Tibial nerve (tissue), 4 donors: ENCODE data around the gene TGFB3. TPM values are rescaled to one million over a fixed set of nuclear protein-coding genes. Genes with fewer than 3 reads are reported as not detected.

Experiments
- DNase-seq, 2 donors: peaks; one replicate each; pipeline ENCODE4 v3.0.0-alpha.2; 2019; ENCODE audit warnings: low spot score in 2 of 2
- H3K27ac ChIP-seq, 4 donors: fragments of 200-600 bp; sonication (generic) in 3 of 4; one replicate each; pipeline ENCODE4 v1.5.1; 2017 to 2019; ENCODE audit warnings: mild to moderate bottlenecking in 1 of 4
- H3K27me3 ChIP-seq, 2 donors: fragments of 200-600 bp; sonication (generic) in 1 of 2; one replicate each; pipeline versions ENCODE4 v1.5.1 to v1.6.0; 2017 to 2019
- H3K36me3 ChIP-seq, 3 donors: fragments of 200-600 bp; sonication (generic); one replicate each; pipeline ENCODE4 v1.5.1; 2018 to 2019
- H3K4me1 ChIP-seq, 4 donors: fragments of 200-600 bp; sonication (generic) in 3 of 4; one replicate each; pipeline ENCODE4 v1.5.1; 2017 to 2019
- H3K4me3 ChIP-seq, 4 donors: fragments of 200-600 bp; sonication (generic) in 3 of 4; one replicate each; pipeline ENCODE4 v1.5.1; 2017 to 2019; ENCODE audit warnings: mild to moderate bottlenecking in 1 of 4, moderate library complexity in 1 of 4
- H3K9me3 ChIP-seq, 4 donors: fragments of 200-600 bp; sonication (generic) in 3 of 4; one replicate each; pipeline ENCODE4 v1.5.1; 2017 to 2019
- CTCF ChIP-seq, 5 experiments: fragments of 200-600 bp in 3 of 5; fragments of 450-650 bp in 2 of 5; sonication (generic) in 3 of 5; IDR thresholded peaks; one replicate each; pipeline ENCODE4 v1.5.1; 2016 to 2019; ENCODE audit warnings: antibody characterized with exemption in 5 of 5, mild to moderate bottlenecking in 3 of 5, moderate library complexity in 2 of 5
- EP300 ChIP-seq, 2 donors: sonication (generic); formaldehyde crosslinking; IDR thresholded peaks; one replicate each; pipeline ENCODE4 v1.6.1; 2017; ENCODE audit warnings: antibody characterized with exemption in 2 of 2, mild to moderate bottlenecking in 1 of 2
- POLR2A ChIP-seq, 2 donors: fragments of 450-650 bp; IDR thresholded peaks; one replicate each; pipeline ENCODE4 v1.6.1; 2017; ENCODE audit warnings: antibody characterized with exemption in 2 of 2, mild to moderate bottlenecking in 2 of 2, moderate library complexity in 2 of 2
- WGBS, 2 donors: methylation state at CpG; one replicate each; pipeline ENCODE4 v1.1.5; 2018; 5-methylcytosine and 5-hydroxymethylcytosine counted together
- total RNA-seq, 4 donors: library from RNA; depleted of rRNA; stranded (reverse); fragments of >200 nt; gene quantifications; one replicate each; pipeline ENCODE4 v1.1.0, GENCODE V29; 2016

Gene TGFB3
- total RNA-seq, 4 donors from 2014 or later: 3.1 to 10.0 (median 5.6) TPM

- H3K4me3 ChIP-seq: no peak overlapping the region
- peak in 1 of 2 donors; percentile 65 for DNase-seq
- H3K9me3 ChIP-seq: no peaks in the 10 kb centered on the region
- no peaks in the 10 kb centered on the region for H3K27me3 ChIP-seq
- peaks cover 0 to 39% (median 2%) of the 10 kb centered on the region in 4 donors for H3K4me1 ChIP-seq
- peaks cover 0 to 35% (median 0%) of the 10 kb centered on the region in 3 donors for H3K36me3 ChIP-seq
- no peak for TF ChIP-seq CTCF (IDR thresholded peaks at IDR 0.05)
- TF ChIP-seq EP300 (IDR thresholded peaks at IDR 0.05): peak; percentile 64 to 81
- no peak for TF ChIP-seq POLR2A (IDR thresholded peaks at IDR 0.05)
- 63 to 68% methylated on average over 6 of the region's 6 CpGs for WGBS, 2 donors
- H3K27ac ChIP-seq: peak overlapping the region in 3 of 4 donors; percentile 31 to 67 (median 62)
Observed at GRCh38 chr14:75989134-75989533, 7.3 kb upstream of the TGFB3 start.

DNA sequence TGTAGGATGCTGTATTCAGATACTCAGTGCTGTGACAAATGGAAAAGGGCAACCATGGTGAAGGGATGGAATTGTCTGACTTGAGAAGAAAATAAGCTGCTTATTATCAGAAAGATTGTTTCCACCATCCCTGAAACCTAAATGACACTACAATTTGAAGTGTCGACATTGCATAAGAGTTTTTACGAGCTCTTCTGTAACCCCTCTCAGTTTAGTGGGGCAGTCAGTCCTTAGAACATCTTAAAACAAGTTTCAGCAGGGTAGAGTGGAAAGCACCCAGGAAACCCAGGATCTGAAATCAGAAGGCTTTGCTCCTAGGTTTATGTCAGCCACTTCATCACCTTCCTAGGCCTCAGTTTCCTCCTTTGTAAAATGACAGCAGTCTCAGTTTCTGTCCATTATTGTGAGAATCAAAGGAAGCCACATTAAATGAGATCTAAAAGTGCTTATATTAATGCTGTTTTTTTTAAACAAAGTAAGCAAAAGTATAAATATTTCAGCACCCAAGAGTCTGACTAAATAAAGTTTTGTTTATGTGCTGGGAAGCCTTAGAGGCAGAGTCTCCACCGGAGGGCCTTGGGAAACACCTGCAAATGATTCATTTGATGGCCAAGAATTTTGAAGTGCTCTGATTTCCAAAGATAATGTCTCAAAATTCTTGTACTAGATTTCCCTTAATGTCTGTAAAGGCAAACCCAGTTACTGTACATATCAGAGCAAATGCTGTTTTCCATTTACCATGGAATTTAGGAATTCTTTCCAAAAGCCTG lies 5.6 kb upstream of the TGFB3 start:
- Histone ChIP-seq H3K4me1 (peaks cover 0 to 47% (median 4%) of the 10 kb centered on the region in 4 donors), H3K9me3 (no peaks in the 10 kb centered on the region), H3K27me3 (no peaks in the 10 kb centered on the region), H3K27ac (no peak overlapping the region), H3K36me3 (peaks cover 0 to 20% (median 0%) of the 10 kb centered on the region in 3 donors), H3K4me3 (no peak overlapping the region)
- 75 to 76% methylated on average over 3 of the region's 3 CpGs for WGBS, 2 donors
- TF ChIP-seq POLR2A (IDR thresholded peaks at IDR 0.05) (no peak), EP300 (IDR thresholded peaks at IDR 0.05) (no peak), CTCF (IDR thresholded peaks at IDR 0.05) (no peak)
- no peak for DNase-seq

DNA sequence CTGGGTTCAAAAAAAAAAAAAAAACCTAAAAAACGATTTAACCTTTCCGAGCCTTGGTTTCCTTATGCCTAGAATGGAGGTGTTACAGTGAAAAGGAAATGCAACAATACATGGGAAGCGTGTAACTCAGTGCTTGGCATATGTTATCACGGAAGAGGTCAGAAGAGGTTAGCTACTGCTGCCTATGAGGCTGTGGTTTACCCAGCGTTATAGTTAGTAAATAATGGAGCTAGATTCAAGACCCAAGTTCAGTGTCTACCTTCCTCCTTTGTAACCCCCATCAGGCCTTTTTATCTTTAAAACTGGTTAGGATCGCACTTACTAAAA lies 4.6 kb upstream of the TGFB3 start:
- Histone ChIP-seq H3K36me3 (peaks cover 0 to 14% (median 0%) of the 10 kb centered on the region in 3 donors), H3K27me3 (no peaks in the 10 kb centered on the region), H3K9me3 (no peaks in the 10 kb centered on the region), H3K4me3 (peak overlapping the region; percentile 80 to 95 (median 88)), H3K27ac (peak overlapping the region in 2 of 4 donors; percentile 87 to 93), H3K4me1 (peaks cover 0 to 49% (median 4%) of the 10 kb centered on the region in 4 donors)
- TF ChIP-seq CTCF (IDR thresholded peaks at IDR 0.05) (no peak), EP300 (IDR thresholded peaks at IDR 0.05) (no peak), POLR2A (IDR thresholded peaks at IDR 0.05) (no peak)
- 18 to 25% methylated on average over 6 of the region's 6 CpGs for WGBS, 2 donors
- no peak for DNase-seq

- Histone ChIP-seq H3K9me3 (no peaks in the 10 kb centered on the region), H3K27ac (peak within 1 kb of the TSS; percentile 72 to 93 (median 83)), H3K4me1 (peaks cover 0 to 55% (median 7%) of the 10 kb centered on the region in 4 donors), H3K4me3 (peak within 1 kb of the TSS; percentile 80 to 95 (median 88)), H3K36me3 (peaks cover 0 to 12% (median 0%) of the 10 kb centered on the region in 3 donors), H3K27me3 (no peaks in the 10 kb centered on the region)
- DNase-seq: peak; percentile 90 to 96
- TF ChIP-seq CTCF (IDR thresholded peaks at IDR 0.05) (no peak), POLR2A (IDR thresholded peaks at IDR 0.05) (peak in 1 of 2 donors; percentile 43), EP300 (IDR thresholded peaks at IDR 0.05) (peak; percentile 66 to 68)
- 0% methylated on average over 36 to 50 of the region's 52 CpGs for WGBS, 2 donors
Observed at GRCh38 chr14:75985618-75986438, 4.0 kb upstream of the TGFB3 start, which contains the start of gene IFT43. IFT43 (plus strand) TSS chr14:75985763; CDS start chr14:75985787, 24 bp downstream.
